22Rv1 (cell line): Measurements from ENCODE around the gene NDUFS8.

Experiments used
- ZFX ChIP-seq: fragments of 450-650 bp; IDR thresholded peaks from 2 replicates; pipeline ENCODE4 v1.6.1; 2017; ENCODE audit warnings: antibody characterized with exemption, borderline replicate concordance
- TF ChIP-seq, protein P1 (sequence below): fragments of 450-650 bp; IDR thresholded peaks from 2 replicates; pipeline ENCODE4 v1.5.1; 2017; ENCODE audit warnings: mild to moderate bottlenecking

DNA sequence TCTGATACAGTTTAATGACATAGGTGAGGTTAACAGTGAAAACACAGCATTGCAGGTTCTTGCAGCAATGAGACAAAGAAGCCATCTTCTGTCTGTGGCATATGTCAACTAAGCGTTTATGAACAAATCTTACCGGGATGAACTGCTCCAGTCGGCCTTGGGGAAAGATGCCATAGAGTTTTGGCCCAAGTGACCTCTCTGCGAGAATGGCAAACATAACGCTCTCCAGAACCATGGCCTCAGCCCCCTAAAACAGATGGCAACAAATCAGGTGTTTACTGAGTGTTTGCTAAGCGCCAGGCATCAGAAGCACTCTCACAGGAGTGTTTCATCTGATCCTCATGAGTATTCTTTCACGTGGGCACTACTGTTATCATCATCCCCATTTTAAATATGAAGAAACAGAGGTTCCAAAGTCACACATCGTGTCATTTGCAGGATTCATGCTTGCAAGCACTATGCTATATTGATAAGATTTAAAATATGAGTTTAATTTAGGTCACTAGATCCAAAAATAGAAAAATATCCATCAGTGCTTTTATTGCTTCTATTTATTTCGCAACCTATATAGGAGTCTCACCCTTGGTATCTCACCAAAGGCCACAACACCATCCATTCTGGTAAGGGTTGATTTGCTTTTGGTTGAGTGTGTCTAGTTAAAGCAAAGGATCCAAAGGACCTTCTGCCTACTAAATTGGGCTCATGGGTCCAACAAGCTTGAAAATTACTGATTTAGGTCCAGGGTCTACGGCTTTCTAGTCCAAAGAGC, 44.3 kb downstream of the NDUFS8 start:
- TF ChIP-seq, protein P1, sequence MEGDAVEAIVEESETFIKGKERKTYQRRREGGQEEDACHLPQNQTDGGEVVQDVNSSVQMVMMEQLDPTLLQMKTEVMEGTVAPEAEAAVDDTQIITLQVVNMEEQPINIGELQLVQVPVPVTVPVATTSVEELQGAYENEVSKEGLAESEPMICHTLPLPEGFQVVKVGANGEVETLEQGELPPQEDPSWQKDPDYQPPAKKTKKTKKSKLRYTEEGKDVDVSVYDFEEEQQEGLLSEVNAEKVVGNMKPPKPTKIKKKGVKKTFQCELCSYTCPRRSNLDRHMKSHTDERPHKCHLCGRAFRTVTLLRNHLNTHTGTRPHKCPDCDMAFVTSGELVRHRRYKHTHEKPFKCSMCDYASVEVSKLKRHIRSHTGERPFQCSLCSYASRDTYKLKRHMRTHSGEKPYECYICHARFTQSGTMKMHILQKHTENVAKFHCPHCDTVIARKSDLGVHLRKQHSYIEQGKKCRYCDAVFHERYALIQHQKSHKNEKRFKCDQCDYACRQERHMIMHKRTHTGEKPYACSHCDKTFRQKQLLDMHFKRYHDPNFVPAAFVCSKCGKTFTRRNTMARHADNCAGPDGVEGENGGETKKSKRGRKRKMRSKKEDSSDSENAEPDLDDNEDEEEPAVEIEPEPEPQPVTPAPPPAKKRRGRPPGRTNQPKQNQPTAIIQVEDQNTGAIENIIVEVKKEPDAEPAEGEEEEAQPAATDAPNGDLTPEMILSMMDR, result no peak
- no peak for TF ChIP-seq ZFX
